GM10847 (cell line): Measurements from ENCODE around the gene NLN.

Experiments
- POLR2A ChIP-seq: IDR thresholded peaks from 2 replicates; pipeline ENCODE4 v1.6.1; 2011; ENCODE audit not compliant: insufficient read length; ENCODE audit errors: extremely low read depth

NLN gene

DNA sequence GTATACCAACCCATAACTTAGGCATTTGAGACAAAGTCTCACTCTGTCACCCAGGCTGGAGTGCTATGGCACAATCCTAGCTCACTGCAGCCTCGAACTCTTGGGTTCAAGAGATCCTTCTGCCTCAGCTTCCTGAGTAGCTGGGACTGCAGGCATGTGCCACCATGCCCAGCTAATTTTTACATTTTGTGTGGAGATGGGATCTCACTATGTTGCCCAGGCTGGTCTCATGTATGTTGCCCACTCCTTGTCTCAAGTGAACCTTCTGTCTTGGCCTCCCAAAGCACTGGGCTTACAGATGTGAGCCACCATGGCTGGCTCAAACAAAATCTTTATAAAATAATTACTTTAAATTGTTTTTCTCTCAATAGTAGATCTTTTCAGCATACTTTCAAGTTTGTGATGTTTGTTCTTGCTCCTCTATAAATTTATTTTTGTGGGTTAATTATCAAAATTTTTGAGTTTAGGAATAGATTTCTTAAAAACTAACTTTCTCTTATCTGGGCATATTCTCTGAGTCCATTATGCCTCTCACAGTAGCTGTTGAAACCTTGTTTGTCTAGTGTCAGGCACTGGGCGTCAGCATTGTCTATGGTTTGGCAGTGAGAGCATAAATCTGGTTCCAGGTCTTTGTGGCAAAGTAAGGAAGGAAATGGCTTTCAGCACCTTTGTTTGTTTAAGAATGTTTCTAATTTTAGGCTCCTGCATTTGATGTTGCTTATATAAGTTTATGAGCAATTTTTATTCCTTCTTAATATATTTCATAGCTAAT lies 38.7 kb downstream of the NLN start:
- no peak for TF ChIP-seq POLR2A

DNA sequence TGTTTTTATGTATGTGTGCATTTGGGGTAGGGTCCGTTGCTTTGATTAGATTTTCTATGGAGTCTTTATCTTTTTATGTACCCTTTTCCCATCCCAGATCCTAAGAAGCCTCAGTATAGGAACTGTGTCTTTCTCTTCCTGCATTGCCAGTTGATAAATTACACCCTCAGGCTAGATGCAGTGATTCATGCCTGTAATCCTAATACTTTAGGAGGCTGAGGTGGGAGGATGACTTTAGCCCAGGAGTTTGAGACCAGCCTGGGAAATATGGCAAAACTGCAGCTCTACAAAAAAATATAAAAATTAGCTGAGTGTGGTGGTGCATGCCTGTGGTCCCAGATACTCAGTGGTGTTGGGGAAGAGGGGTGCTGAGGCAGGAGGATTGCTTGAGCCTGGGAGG lies 40.2 kb downstream of the NLN start:
- no peak for TF ChIP-seq POLR2A

DNA sequence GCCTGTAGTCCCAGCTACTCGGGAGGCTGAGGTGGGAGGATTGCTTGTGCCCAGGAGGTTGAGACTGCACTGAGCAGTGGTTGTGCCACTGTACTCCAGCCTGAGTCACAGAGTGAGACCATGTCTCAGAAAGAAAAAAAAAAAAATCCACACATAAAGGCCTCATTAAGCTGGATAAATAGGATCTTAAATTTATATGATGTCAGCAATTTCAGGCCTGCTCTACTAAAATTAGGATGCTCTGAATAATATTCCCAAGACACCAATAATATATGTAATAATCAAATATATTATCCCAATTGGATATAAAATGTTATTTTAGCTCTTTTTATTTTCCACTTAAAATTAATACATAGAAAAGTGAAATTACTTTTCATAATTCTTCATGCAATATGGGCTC lies 43.6 kb downstream of the NLN start:
- no peak for TF ChIP-seq POLR2A

DNA sequence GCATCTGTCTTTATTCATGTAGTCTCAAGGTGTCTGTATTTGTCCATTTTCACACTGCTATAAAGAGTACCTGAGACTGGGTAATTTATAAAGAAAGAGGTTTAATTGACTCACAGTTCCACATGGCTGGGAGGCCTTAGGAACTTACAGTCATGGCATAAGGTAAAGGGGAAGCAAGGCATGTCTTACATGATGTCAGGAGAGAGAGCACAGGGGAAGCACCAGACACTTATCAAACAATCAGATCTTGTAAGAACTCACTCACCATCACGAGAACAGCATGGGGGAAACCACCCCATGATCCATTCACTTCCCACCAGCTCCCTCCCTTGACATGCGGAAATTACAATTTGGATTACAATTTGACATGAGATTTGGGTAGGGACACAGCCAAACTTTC lies 44.2 kb downstream of the NLN start:
- TF ChIP-seq POLR2A: no peak

DNA sequence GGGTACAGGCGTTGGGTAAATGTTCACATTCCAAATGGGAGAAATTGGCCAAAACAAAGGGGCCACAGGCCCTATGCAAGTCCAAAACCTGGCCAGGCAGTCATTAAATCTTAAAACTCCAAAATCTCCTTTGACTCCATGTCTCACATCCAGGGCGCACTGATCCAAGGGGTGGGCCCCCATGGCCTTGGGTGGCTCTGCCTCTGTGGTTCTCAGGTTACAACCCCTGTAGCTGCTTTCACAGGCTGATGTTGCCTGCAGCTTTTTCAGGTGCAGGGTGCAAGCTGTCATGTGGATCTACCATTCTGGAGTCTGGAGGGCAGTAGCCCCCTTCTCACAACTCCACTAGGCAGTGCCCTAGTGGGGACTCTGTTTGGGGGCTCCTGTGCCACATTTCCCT lies 44.8 kb downstream of the NLN start:
- TF ChIP-seq POLR2A: no peak

DNA sequence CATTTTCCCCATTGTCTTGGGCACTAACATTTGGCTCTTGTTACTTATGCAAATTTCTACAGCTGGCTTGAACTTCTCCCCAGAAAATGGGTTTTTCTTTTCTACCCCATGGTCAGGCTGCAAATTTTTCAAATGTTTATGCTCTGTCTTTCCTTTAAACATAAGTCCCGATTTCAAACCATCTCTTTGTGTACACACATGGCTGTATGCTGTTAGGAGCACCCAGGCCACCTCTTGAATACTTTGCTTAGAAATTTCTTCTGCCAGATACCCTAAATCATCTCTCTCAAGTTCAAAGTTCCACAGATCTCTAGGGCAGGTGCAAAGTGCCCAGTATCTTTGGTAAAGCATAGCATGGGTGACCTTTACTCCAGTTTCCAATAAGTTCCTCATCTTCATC lies 45.6 kb downstream of the NLN start:
- no peak for TF ChIP-seq POLR2A

DNA sequence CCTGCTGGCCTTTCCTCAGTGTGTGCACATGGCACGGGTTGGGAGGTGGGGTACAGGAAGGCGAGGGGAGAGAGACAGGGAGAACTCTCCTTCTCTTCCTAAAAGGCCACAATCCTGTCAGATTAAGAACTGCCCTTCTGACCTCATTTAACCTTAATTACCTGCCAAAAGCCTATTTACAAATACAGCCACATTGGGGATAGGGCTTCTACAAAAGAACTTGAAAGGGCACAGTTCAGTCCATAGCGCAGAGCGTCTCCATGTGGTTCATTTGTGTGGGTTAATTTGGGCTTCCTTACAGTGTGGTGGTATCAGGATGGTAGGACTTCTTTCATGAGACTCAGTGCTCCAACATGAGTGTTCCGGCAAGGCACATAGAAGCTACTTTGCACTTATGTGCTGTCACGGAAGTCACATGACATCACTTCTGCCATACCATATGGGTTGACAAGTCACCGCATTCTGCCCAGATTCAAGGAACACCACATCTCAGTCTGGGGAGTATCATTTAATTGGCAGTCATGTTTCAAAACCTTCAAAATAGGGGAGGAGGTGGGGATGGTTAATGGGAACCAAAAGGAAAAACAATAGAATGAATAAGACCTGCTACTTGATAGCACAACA lies 46.8 kb downstream of the NLN start:
- no peak for TF ChIP-seq POLR2A

DNA sequence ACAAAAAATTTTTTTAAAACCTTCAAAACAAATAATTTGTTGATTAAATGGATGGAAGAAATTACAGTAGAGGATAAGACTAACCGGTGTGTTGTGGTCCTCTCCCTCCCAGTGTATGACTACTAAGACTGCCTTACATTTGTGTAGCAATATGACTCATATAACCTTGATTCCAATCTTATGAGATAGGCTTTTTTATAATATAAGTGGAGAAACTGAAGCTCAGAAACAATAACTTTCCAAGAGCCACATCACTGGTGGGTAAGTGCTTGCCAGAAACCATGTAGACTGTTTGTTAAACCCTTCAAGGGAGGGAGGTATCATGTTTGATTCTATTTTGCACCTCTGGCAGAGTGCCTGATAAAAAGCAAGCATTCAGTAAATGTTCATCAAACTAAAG lies 47.5 kb downstream of the NLN start:
- no peak for TF ChIP-seq POLR2A

DNA sequence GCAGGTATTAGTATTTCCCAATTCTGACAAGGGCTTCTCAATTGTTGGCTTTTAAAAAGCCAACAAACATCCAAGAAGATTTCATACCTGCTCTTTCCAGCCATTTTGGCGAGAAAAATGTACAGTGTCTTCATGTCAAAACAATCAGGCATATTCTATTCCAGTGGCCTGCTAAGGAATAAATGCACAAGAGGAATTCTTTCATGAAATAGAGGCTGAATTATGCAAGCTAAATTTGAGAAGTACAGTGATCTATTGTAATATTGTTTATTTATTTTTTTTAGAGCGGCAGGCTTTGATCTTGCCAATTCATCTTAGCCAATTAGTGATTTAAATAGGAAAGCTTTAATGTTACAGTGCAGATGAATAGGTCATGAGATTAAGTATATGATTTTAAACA lies 49.3 kb downstream of the NLN start:
- no peak for TF ChIP-seq POLR2A

DNA sequence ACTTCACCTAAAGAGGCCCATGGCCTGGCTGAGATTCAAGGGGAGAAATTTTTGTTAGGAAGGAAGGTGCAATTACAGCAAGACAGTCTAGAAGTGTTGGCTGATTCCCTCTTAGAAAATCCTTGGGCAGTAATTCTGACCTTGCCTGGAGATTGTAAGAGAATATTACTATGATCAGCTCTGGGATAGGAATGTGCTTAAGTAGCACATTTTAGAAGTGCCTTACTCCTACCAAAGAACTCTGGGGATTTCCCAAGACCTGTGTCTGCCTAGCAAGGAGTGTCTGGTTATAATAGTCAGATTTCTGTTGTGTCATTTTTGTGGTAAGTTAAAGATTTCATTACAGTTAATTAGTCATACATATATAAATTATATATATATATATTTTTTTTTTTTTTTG lies 52.3 kb downstream of the NLN start:
- TF ChIP-seq POLR2A: no peak

DNA sequence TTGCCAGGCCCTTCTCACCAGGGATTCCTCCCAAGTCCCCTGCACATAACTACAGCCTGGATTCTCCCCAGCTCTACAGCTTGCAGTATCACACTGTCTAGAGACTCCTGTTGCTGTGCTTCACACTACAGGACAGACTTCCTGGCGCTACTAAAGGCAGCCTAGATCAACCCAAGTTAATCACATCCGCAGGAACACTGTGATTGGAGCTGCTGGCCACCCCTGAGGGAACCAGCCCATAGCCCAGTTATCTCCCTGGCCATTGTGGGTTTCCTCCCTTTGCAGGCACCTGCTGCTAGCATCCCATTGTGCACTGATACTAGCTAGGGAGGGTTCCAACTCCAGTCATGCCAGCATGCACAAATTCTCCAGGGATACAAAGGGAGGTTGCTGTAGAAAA lies 53.5 kb downstream of the NLN start:
- TF ChIP-seq POLR2A: no peak

DNA sequence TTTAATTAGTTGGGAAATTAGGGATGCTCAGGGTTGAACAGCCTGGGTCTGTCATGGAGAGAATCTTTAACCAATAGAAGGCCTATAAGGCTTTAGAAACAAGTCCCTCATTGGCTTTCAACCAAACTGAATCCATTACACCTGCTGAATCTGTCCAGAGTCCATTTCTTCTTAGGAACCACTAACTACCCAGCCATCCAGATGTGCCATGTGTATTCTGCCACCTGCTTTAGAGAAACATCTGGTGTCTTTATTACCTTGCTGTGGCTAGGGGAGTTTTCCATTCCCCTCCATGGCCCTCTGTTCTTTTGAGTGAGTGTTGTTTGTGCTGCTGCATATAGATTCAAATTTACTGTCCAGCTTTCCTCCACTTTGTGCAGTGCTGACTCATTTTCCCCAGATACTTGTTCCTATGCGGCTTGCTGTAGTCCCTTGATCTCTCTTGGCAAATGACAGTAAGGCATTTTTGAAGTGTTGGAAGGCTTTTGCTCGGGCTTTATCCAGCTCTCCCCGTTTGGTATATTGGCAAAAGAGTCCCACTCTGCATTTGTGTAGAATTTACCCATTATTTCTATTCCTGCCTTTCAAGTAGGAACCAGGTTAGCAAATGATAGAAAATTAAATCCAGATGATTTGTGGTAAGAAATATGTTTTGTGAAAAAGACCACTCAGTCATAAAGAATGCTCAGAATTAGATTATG lies 54.6 kb downstream of the NLN start:
- no peak for TF ChIP-seq POLR2A

DNA sequence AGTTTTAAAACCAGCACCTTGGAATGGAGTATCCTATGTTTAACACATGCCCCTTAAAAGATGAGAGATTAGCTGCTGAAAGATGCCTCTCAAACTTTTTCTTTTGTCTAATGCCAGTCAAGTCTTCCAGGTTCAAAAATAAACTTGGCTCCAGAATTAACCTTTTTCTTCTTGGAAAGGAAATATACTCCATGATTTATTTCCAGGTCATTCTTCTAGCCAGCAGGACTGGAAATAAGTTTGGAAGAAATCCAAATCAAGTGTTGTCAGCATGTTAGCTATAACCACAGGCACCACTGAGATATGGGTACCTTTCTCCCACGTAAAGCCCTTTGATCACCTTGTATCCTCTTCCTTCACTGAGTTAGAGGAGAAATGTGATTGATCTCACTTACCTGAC lies 56.1 kb downstream of the NLN start:
- TF ChIP-seq POLR2A: no peak

DNA sequence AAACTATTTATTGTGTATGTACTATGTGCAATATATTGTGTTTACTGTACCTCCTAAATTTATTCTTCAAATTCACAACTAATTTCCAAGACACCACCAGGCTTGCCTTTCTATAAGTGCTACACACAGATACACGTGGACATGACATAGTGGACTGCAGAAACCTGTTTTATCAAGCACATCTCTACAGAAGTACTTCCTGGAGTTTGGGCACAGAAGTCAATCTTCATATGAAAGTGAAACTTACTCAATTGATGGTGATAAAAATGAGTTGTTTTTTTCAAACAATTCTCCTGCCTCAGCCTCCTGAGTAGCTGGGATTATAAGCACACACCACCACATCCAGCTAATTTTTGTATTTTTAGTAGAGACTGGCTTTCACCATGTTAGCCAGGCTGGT lies 57.6 kb downstream of the NLN start:
- no peak for TF ChIP-seq POLR2A

DNA sequence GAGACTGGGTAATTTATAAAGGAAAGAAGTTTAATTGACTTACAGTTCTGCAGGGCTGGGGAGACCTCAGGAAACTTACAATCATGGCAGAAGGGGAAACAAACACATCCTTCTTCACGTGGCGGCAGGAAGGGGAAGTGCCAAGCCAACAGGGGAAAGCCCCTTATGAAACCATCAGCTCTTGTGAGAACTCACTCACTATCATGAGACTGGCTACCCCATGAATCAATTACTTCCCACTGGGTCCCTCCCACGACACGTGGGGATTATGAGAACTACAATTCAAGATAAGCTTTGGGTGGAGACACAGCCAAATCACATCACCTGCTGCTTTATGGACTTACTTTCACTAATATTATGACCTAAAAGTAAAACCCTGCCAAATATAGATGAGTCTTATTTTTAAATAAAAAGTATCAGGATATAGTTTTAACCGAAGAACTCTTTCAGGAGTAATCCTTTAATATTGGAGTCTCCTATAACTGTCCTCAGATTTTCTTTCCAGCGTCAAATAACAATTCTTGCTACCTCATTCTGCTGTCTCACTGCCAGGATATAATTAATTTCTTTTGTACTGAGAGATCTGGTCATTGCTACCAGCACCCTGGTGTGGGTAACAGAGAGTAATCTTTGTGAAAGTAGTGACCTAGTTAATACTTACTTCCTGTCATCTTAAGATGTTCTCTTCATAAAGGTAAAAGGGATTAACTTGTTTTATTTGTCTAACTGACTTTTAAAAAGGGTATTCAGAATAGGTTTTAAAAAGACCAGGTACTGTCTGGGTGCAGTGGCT lies 68.6 kb downstream of the NLN start:
- TF ChIP-seq POLR2A: no peak

DNA sequence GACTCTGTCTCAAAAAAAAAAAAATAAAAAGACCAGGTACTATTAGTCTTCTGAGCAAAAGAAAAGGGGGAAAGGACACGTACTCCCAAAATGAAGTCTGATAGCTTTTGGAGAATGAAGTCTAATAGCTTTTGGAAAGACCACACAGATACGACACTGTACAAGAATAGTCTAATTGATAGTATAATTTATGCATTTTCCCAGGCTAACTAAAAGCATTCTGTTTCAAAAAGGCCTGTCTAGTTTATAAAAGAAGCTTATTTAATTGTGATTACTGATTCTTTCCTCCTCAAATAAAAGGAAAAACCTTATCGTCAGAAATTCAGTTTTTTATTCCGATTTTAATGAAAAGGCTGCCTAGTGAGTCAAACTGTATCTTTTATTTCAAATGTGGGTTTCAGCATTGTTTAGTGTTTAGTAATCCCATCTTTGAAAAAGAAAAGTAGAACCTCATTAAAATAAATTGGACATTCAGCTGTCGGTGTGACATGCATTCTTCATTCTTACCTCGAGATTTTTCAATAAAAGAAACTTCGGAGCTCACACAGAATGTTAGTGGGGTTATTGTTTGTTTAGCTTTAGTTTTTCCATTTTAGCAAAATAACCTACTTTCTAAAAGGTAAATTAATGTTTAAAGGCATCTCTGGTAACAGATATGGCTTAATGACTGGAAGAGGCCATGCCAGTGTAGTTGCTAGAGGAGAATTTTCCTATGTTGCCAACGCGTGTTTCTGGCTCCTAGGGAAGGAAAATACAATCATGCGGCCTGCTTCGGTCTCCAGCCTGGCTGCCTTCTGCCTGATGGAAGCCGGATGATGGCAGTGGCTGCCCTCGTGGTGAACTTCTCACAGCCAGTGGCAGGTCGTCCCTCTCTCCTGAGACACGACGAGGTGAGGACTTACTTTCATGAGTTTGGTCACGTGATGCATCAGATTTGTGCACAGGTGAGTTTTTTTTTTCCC lies 70.0 kb downstream of the NLN start:
- TF ChIP-seq POLR2A: no peak
